HG03378 (cell line): Measurements from ENCODE around the gene LIPC.

Source experiments
- ATAC-seq: cut with Tn5 transposase; IDR thresholded peaks from one replicate; pipeline ENCODE4 v1.9.1; 2021; ENCODE audit warnings: mild to moderate bottlenecking, moderate library complexity; ENCODE audit not compliant: unreplicated experiment

Gene LIPC

GRCh38 chr15:58551084-58551763 lies 119.4 kb downstream of the LIPC start:
- no peak for ATAC-seq

- ATAC-seq: no peak
Measured at GRCh38 chr15:58551764-58552504, 120.1 kb downstream of the LIPC start.

DNA sequence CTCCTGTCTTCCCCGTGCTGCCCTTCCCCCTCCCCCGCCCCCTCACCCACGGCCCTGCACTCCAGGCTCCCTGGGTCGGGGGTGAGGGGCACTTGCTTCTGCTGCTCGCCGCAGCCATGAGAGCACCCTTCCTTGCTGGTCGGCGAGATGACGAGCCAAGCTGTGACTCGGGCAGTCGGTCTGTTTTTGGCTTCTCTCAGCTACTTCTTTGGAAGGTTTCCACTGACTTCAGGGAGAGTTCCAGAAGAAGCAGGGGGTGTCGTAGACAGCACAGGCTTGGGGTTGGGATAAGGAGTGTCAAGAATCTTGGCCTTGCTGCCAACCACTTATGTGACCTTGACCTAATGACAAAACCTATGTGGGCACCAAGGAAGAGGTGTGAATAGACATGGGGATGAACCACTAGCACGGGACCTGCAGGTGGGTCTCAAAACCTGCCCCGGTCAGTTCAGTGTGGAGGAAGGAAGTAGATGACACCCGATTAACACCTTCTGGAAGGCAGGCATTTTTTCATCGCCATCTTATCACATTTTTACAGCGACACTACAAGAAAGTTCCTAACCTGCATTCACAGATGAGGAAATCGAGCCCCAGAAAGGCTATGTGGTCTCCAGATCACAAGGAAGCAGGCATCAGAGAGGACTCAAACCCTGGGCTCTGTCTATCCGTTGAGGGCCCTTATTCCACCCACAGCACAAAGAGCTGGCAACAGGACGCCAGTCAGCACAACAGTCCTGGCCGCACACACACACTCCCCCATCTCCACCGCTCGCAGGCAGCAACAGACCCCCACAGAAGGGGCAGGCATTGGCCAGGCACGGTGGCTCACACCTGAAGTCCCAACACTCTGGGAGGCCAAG lies 120.9 kb downstream of the LIPC start:
- no peak for ATAC-seq

DNA sequence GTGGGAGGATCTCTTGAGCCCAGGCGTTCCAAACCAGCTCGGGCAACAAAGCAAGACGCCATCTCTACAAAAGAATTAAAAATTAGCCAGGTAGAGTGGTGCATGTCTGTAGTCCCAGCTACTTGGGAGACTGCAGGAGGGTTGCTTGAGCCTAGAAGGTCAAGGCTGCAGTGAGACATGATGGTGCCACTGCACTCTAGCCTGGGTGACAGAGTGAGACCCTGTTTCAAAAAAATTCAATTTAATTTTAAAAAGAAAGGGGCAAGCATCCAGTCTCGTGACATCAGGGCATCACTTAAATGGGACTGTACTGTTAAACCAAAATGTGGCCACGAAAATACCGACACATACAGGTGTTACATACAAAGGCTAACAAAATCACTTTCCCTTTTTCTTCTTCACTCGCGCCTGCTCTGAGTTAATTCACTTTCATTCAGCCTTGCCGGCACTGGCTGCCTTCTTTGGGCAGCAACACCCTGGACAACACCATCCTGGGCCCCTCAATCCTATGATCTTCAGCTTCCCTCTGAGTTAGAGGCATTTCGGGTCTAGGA lies 121.7 kb downstream of the LIPC start:
- no peak for ATAC-seq

- ATAC-seq: no peak
Measured at GRCh38 chr15:58554758-58555157, 123.0 kb downstream of the LIPC start.

- no peak for ATAC-seq
Measured at GRCh38 chr15:58555162-58556027, 123.6 kb downstream of the LIPC start.

DNA sequence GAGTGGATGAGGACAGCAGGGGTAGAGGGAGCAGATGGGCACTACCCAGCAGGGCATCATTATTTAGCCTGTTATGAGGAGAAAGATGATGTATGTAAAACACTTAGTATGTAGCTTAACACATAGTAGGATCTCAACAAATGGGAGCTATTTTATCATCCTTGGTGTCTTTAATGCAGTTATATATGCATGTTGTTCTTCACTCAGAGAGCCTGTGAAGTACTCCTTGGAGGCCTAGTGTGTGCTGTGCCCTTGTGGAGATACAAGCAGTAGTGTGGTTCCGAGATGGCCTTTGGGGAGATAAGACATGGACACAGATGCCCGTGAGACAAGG lies 124.2 kb downstream of the LIPC start:
- no peak for ATAC-seq

DNA sequence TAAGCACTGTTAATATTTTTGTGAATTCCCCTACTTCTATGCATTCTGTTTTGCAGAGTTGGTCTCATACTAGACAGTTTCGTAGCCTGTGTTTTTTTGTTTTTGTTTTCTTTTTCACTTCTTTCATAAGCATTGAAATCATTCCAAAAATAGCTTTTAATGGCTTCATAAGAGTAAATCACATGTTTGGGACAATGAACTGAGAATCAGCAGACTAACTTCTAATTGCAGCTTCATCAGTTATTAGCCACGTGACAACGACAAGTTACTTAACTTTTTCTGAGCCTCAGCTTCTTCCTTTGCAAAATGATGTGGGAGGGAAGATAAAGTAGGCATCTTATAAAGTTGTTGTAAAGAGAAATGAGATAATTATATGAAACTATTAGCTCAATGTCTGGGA lies 124.8 kb downstream of the LIPC start:
- ATAC-seq: no peak

DNA sequence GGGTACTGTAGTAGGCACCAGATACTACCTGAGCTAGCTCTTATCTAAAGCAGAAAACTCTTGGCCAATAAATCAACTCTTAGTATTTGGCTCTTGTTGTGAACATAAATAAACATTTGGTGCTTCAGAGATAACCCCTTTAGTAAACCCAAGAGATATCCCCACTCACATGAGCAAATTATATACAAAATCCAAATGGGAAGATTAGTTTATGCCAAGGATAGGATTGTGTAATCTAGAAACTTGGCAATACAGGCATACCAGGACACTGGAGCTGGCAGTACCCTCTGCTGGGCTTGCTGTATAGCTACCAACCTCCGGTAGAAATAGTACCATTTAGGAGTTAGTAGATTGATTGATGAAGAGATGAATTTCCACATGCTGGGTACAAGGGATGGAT lies 127.0 kb downstream of the LIPC start:
- no peak for ATAC-seq

- no peak for ATAC-seq
Measured at GRCh38 chr15:58559904-58560588, 128.3 kb downstream of the LIPC start.

GRCh38 chr15:58561321-58561720 lies 129.5 kb downstream of the LIPC start:
- no peak for ATAC-seq

DNA sequence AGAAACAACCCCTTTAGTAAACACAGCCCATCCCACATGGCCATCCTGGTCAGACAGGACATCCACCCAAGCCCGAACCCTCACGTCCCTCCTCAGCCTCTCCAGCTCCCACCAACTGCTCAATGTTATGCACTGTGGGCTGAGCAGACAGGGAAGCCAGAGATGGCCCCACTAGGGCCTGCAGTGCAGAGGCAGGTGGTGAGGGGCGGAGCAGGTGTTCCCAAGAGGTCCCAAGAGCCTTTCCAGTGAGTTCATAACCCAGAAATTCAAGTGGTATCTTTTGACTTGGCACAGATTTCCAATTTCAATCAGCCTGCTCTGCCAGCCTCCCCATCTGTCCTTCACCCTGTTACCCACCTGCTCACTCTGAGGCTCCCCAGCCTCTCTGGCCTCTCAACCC lies 130.3 kb downstream of the LIPC start:
- ATAC-seq: no peak

DNA sequence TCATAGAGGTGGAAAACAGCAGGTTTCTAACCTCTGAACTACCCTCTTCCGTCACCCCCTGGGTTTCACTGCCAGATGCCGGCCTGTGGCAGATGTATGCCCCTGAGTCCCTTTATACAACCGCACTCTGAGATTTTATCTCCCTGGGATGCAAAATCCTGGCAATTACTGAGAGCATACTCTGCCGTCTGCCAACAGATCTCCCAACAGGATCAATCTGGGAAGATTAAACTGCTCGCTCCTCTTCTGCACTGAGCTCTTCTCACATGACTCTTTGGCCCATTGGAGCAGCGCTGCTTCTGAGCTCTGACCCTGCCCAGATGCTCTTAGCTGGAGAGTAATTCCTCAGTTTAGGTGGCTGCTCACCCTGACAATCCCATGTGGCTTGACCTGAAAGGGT lies 133.2 kb downstream of the LIPC start:
- ATAC-seq: no peak

DNA sequence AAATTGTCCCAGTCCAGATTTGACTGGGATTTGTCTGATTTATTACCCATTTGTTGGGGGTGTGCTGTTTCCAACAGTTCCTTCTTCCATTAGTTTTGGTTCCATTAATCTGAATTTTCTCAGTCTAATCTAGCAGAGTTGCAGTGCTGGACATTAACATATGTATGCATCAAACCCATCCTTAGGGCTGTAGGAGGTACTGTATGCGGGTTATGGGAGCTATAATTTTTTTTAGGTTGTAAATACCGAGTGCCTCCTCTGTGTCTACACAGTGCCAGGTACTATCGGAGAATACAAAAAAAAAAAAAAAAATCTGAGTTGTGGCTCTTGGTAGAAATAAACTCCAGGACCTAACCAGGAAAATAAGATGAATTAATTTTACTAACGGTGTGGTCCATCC lies 133.8 kb downstream of the LIPC start:
- no peak for ATAC-seq

GRCh38 chr15:58566029-58566428 lies 134.2 kb downstream of the LIPC start:
- no peak for ATAC-seq

DNA sequence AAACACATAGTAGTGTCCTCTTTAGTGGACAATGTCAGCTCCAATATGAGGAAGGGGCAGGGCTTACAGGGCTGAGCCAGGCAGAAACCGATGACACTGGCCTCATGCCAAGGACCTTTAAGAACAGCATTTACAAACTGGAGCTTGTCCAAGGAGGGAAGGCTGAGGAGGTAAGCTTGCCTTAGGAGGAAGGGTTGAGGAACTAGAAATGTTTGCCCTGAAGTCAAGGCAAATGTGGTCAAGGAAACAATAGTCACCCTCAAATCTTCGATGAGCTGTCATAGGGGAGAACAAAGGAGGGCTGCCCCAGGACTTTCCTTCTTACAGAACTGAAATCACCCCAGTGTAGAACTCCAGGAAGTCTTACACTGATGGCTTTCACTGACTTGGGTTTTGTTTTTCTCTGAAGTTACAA lies 136.4 kb downstream of the LIPC start:
- ATAC-seq: no peak

DNA sequence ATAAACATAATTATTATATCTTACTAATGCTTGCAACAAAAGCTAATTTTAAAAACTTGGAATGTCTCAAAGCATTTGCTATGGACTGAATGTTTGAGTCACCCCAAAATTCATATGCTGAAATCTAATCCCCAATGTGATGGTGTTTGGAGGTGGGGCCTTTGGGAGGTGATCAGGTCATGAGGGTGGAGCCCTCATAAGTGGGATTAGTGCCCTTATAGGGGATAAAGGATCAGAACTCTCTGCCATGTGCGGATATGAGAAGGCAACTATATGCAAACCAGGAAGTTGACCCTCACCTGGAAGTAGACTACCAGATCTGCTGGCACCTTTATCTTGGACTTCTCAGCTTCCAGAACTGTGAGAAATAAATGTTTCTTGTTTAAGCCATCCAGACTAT lies 137.7 kb downstream of the LIPC start:
- no peak for ATAC-seq

GRCh38 chr15:58571491-58571890 lies 139.7 kb downstream of the LIPC start:
- no peak for ATAC-seq

- no peak for ATAC-seq
Measured at GRCh38 chr15:58572521-58572920, 140.7 kb downstream of the LIPC start.

- ATAC-seq: no peak
Measured at GRCh38 chr15:58573270-58573669, 141.5 kb downstream of the LIPC start.
